ENCODE data around the gene NSUN4.

NSUN4 gene

GRCh38 chr1:46352363-46352762 lies 11.8 kb downstream of the NSUN4 start:
- no peak for TF ChIP-seq SIN3A (IDR thresholded peaks at IDR 0.05; ENCODE audit: borderline replicate concordance, insufficient read depth, low read length)
- no peak for TF ChIP-seq POLR2AphosphoS5 (IDR thresholded peaks at IDR 0.05; ENCODE audit: low read depth, low read length)
- TF ChIP-seq TAF1 (IDR thresholded peaks at IDR 0.05; ENCODE audit: borderline replicate concordance, insufficient read depth, low read length): no peak
- no peak for TF ChIP-seq REST (IDR thresholded peaks at IDR 0.05; ENCODE audit: insufficient read depth in 1 of 2, low read depth in 2 of 2, low read length in 2 of 2)
- TF ChIP-seq FOXP2 (optimal IDR thresholded peaks at IDR 0.05; ENCODE audit: borderline replicate concordance, extremely low read depth, extremely low read length, insufficient read depth): no peak

GRCh38 chr1:46362158-46362557 lies 21.6 kb downstream of the NSUN4 start:
- no peak for TF ChIP-seq POLR2AphosphoS5 (IDR thresholded peaks at IDR 0.05; ENCODE audit: low read depth, low read length)
- TF ChIP-seq FOXP2 (optimal IDR thresholded peaks at IDR 0.05; ENCODE audit: borderline replicate concordance, extremely low read depth, extremely low read length, insufficient read depth): no peak
- no peak for TF ChIP-seq TAF1 (IDR thresholded peaks at IDR 0.05; ENCODE audit: borderline replicate concordance, insufficient read depth, low read length)
- TF ChIP-seq REST (IDR thresholded peaks at IDR 0.05; ENCODE audit: insufficient read depth in 1 of 2, low read depth in 2 of 2, low read length in 2 of 2): no peak
- TF ChIP-seq SIN3A (IDR thresholded peaks at IDR 0.05; ENCODE audit: borderline replicate concordance, insufficient read depth, low read length): no peak

GRCh38 chr1:46363121-46363520 lies 22.5 kb downstream of the NSUN4 start:
- TF ChIP-seq TAF1 (IDR thresholded peaks at IDR 0.05; ENCODE audit: borderline replicate concordance, insufficient read depth, low read length) (no peak), SIN3A (IDR thresholded peaks at IDR 0.05; ENCODE audit: borderline replicate concordance, insufficient read depth, low read length) (no peak), REST (IDR thresholded peaks at IDR 0.05; ENCODE audit: insufficient read depth in 1 of 2, low read depth in 2 of 2, low read length in 2 of 2) (no peak), POLR2AphosphoS5 (IDR thresholded peaks at IDR 0.05; ENCODE audit: low read depth, low read length) (no peak), FOXP2 (optimal IDR thresholded peaks at IDR 0.05; ENCODE audit: borderline replicate concordance, extremely low read depth, extremely low read length, insufficient read depth) (no peak)

- TF ChIP-seq REST (IDR thresholded peaks at IDR 0.05; ENCODE audit: insufficient read depth in 1 of 2, low read depth in 2 of 2, low read length in 2 of 2) (no peak), TAF1 (IDR thresholded peaks at IDR 0.05; ENCODE audit: borderline replicate concordance, insufficient read depth, low read length) (no peak), SIN3A (IDR thresholded peaks at IDR 0.05; ENCODE audit: borderline replicate concordance, insufficient read depth, low read length) (no peak), POLR2AphosphoS5 (IDR thresholded peaks at IDR 0.05; ENCODE audit: low read depth, low read length) (no peak), FOXP2 (optimal IDR thresholded peaks at IDR 0.05; ENCODE audit: borderline replicate concordance, extremely low read depth, extremely low read length, insufficient read depth) (no peak)
Observed at GRCh38 chr1:46364612-46365011, 24.0 kb downstream of the NSUN4 start.

GRCh38 chr1:46367072-46367471 lies 26.5 kb downstream of the NSUN4 start:
- TF ChIP-seq SIN3A (IDR thresholded peaks at IDR 0.05; ENCODE audit: borderline replicate concordance, insufficient read depth, low read length) (no peak), POLR2AphosphoS5 (IDR thresholded peaks at IDR 0.05; ENCODE audit: low read depth, low read length) (no peak), TAF1 (IDR thresholded peaks at IDR 0.05; ENCODE audit: borderline replicate concordance, insufficient read depth, low read length) (no peak)
